ENCODE measurements around the gene FOXJ3.
"Not testable (repeated sequence)": the region's sequence is repeated elsewhere in the genome, so short reads cannot be mapped to it uniquely, and the experiment has no call there.

The FOXJ3 gene

DNA sequence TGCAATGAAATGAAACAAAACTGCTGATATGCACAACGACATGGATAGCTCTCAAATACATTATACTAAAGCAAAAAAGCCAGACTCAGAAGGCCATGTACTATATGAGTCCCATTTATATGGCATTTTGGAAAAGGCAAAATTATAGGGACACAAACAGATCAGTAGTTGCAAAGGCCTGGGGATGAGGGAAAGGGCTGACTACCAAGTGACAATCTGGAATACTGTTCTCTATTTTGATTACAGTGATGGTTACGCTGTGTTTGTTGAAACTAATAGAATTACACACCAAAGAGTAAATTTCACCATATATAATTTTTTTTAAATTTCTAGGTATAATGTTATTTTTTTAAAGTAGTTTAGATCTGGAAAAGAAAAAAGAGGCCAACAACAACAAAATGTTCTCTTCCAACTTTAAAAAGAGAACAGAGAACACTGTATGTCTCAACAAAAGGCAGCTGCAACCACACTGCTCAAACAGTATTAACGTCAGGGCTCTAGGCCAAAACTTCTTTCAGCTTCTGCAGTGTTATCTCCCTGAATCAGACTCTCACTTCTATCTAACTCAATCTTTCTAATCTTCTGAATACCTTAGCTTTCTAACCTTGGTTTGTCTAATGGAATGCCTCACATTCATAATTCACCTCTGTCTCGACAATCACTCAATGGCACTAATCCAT lies 75.8 kb downstream of the FOXJ3 start:
- DNase-seq (ENCODE audit: low read depth in 3 of 3, low spot score in 1 of 3) = no peak

- no peak for DNase-seq (ENCODE audit: low read depth in 3 of 3, low spot score in 1 of 3)
Measured at GRCh38 chr1:42258218-42258617, 76.8 kb downstream of the FOXJ3 start.

DNA sequence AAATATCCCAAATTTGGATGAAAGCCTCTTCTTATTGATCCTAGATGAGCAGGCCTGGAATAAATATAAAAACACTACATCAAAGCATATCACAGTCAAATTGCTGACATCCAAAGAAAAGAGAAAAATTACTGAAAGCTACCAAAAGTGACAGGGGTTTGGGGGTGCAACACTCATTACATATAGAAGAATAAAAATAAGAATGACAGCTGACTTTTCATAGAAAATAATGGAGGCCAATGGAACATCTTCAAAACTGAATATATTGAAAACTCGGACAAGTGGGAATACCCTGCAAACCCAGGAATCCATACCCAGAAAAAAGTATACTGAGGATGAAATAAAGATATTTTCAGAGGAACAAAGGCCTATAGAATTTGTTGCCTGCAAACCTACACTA lies 84.0 kb downstream of the FOXJ3 start:
- DNase-seq (ENCODE audit: low read depth in 3 of 3, low spot score in 1 of 3) = no peak

DNA sequence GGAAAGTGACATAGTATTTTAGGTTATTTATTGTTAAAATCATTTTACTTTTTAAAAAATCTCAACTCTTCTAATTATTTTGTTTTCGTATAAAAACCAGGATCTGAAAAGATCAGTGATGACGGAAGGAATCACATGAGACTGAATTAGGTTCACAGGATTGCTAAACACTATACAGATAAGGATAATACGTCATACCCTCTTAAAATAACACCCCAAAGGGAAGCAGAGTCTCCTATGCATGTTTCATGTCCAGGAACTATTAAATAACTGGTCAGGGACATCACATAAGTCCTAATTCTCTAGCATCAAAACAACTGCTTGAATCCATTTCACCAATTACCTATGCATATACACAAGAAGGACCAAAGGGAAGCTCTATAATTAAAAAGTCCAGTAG lies 84.9 kb downstream of the FOXJ3 start:
- DNase-seq (ENCODE audit: low read depth in 3 of 3, low spot score in 1 of 3) = no peak

DNA sequence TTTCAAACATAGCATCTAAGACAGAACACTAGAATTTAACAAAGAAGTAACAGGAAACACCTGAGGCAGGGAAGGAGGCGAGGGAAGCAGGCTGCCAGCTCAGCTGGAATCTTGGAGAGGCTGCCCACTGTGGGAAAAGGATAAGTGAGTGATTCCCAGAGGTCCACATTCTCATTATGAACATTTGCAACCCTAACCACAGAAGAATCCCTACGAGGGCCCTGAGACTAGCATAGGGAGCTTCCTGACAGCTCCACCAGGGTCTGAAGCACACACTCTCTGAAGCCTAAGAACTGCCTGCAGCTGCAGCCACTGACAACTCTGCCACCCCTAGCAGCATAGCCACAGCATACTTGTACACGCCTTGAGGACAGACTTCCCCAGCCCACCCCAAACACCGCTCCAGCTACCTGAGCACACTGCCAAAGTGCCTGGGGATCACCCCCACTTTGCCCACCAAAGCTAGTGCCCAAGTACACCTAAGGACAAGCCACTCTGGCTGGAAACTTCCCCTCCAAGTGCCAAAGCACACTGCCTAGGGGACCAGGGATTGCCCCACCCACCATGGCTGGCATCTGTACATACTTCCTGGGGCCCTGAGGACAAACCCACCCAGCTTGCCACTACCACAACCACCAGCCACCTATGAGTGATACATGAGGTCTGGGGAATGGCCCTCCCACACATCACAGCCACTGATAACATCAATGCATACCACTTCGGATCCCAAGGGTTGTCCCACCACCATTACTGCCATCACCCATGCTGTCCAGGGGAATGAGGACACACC lies 93.9 kb downstream of the FOXJ3 start:
- no peak for DNase-seq (ENCODE audit: low read depth in 3 of 3, low spot score in 1 of 3)

- DNase-seq (ENCODE audit: low read depth in 3 of 3, low spot score in 1 of 3) = no peak
Measured at GRCh38 chr1:42239555-42239954, 95.5 kb downstream of the FOXJ3 start.

- no peak for DNase-seq (ENCODE audit: low read depth in 3 of 3, low spot score in 1 of 3)
Measured at GRCh38 chr1:42239041-42239440, 96.0 kb downstream of the FOXJ3 start.

DNA sequence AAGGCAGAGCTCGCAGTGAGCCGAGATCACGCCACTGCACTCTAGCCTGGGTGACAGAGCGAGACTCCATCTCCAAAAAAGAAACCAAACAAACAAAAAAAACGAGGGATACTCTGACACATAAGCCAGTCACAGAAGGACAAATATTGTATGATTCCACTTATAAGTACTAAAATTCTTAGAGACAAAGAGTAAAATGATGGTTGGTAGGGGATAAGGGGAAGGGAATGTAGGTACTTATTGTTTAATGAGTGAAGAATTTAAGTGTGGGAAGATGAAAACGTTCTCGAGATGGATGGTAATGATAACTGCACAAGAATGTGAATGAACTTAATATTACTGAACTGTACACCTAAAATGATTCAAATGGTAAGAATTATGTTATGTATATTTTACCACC lies 103.8 kb downstream of the FOXJ3 start:
- no peak for DNase-seq (ENCODE audit: low read depth in 3 of 3, low spot score in 1 of 3)

DNA sequence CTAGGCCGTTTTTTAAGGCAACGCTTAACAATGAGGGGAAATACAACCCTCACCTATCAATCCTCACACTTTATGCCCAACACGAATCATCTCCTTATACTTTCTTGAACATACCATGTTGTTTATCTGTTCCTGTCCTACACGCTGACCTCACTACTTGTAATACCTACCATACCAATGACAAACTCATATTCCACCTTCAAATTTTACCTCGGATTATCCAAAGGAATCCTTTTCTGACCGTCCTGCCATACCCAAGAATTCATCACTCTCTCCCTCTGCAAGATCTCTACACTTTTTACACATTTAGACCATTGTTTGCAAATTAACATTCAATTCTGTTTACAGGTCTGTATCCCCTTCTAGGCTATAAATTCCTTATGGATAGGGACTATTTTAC lies 106.1 kb downstream of the FOXJ3 start:
- DNase-seq (ENCODE audit: low read depth in 3 of 3, low spot score in 1 of 3) = no peak

GRCh38 chr1:42223036-42223435 lies 112.0 kb downstream of the FOXJ3 start:
- DNase-seq (ENCODE audit: low read depth in 3 of 3, low spot score in 1 of 3) = no peak

- no peak for DNase-seq (ENCODE audit: low read depth in 3 of 3, low spot score in 1 of 3)
Measured at GRCh38 chr1:42221952-42222606, 113.0 kb downstream of the FOXJ3 start.

DNA sequence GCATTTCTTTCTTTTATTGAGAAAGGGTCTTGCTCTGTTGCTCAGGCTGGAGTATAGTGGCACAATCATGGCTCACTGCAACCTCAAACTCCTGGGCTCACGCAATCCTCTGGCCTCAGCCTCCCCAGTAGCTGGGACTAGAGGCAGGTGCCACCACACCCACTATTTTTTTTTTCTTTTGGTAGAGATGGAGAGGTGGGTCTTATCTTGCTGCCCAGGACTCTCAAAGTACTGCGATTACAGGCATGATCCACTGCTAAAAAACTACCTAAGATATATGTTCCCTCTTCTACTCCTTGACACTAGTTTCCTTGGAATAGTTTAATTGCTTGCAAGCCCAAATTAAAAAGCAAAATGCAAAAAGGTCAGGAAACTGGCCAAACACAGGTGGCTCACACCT lies 113.6 kb downstream of the FOXJ3 start:
- no peak for DNase-seq (ENCODE audit: low read depth in 3 of 3, low spot score in 1 of 3)

DNA sequence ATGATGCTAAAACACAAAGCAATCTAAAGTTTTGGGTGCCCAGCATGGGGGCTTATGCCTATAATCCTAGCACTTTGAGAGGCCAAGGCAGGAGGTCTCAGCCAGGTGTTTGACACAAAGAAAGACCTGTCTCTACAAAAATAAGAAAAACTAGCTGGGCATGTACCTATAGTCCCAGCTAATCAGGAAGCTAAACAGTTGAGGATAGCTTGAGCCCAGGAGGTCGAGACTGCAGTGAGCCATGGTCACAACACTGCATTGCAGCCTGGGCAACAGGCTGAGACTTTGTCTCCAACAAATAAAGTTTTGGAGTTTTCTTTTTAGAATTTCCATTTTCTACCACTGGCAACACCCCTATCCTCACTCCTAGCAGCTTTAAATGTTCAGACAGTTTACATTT lies 115.4 kb downstream of the FOXJ3 start:
- no peak for DNase-seq (ENCODE audit: low read depth in 3 of 3, low spot score in 1 of 3)

DNA sequence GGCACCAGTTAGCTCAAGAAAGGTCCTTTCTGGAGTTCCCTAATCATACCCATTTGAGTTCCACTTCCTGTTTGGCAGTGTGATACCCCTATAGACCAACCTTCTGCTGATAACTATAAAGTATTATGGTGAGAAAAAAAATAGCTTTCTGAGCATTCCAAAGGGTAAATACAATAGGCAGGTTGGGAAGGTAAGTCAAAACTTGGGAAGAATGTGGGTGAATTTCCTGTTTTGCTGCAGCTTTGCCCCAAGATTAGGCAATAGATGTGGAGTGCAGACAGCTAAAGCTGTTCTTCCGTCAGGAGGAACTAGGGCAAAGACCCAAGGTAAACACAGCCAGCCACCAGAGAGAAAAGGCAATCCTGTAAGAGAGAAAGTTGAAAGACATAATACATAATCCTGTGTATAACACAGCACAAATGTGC lies 120.6 kb downstream of the FOXJ3 start:
- no peak for DNase-seq (ENCODE audit: low read depth in 3 of 3, low spot score in 1 of 3)

- no peak for DNase-seq (ENCODE audit: low read depth in 3 of 3, low spot score in 1 of 3)
Measured at GRCh38 chr1:42211224-42211623, 123.8 kb downstream of the FOXJ3 start.

GRCh38 chr1:42210421-42211133 lies 124.5 kb downstream of the FOXJ3 start:
- DNase-seq (ENCODE audit: low read depth in 3 of 3, low spot score in 1 of 3) = no peak

DNA sequence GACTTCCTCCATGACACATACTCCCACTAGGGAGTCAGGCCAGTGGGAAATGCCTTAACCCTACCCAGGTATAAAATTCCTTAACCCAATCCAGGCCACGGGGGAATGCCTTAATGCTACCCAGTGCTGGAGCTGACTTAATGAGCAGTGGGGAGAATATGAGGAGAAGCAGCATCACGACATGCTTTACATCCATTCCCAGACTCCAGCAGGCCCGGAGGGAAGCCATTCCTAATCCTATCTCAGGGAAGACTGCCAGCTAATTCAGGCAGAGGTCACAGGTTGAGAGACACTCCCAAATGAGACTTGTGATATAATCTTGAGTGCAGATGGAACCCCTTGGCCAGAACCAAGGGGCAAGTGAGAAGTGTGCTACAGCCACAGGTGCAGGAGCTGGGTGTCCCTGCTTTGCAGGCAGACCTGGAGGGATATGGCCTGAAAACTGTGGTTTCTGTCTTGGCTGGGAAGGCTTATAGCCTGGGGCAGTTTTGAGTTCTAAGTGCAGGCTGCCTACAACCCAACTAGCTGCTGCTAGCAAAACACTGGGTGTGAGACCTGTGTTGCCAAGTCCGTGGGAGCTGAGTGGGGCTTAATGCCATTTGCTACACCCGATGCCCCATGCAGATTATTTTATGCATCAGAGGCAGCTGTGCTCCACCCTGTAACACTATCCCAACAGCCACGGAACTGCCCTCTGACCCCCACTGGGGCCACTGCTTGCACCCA lies 125.3 kb downstream of the FOXJ3 start:
- DNase-seq (ENCODE audit: low read depth in 3 of 3, low spot score in 1 of 3) = no peak

- not testable (repeated sequence) for DNase-seq (ENCODE audit: low read depth in 3 of 3, low spot score in 1 of 3)
Measured at GRCh38 chr1:42206930-42207329, 128.1 kb downstream of the FOXJ3 start.

DNA sequence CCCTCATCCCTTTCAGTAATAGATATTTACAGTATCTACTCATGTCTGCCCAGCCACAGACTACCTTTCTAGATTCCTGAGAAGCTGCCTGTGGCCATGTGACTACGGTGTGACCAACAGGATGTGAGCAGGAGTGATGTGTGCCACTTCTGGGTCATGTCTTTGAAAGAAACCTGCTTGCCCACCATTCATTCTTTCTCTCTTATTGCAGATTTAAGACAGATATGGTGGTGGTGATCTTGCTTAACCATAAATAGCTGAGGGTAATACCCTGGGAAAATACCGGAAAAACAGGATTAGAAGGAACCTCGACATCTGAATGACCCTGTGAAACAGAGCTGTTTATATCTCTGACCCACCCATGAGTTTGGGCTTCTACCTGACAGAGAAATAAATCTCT lies 128.9 kb downstream of the FOXJ3 start:
- no peak for DNase-seq (ENCODE audit: low read depth in 3 of 3, low spot score in 1 of 3)

DNA sequence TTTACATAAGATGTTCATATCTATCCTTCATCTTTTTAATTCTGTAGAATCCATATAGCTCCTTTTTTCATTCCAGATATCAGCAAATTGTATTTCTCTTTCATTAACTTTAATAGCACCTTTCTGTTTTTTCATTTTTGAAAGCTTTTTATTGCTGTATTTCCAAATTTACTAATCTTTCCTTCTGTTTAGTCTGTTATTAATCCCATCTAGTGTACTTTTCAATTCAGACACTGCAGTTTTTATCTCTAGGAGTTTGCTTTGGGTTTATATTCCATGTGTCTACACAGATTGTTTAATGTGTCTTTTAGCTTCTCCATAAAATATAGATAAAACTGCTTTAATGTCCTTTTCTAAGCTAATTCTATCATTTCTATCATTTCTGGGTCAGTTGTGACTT lies 133.0 kb downstream of the FOXJ3 start:
- no peak for DNase-seq (ENCODE audit: low read depth in 3 of 3, low spot score in 1 of 3)

GRCh38 chr1:42198251-42198650 lies 136.8 kb downstream of the FOXJ3 start:
- DNase-seq (ENCODE audit: low read depth in 3 of 3, low spot score in 1 of 3) = no peak
